IgD-negative memory B cell (primary cell): ENCODE data around the gene SHC1. TPM values are rescaled to one million over a fixed set of nuclear protein-coding genes. Genes with fewer than 3 reads are reported as not detected.

Experiments used
- H3K27ac Mint-ChIP-seq, 3 donors: one replicate each; pipeline ENCODE4 v1.8.0; 2020 to 2022; ENCODE audit warnings: mild to moderate bottlenecking in 3 of 3, mixed read lengths in 3 of 3, moderate library complexity in 1 of 3
- H3K27me3 Mint-ChIP-seq: one replicate; pipeline ENCODE4 v1.8.0; 2021; ENCODE audit warnings: mixed read lengths
- H3K36me3 Mint-ChIP-seq: one replicate; pipeline ENCODE4 v1.8.0; 2020; ENCODE audit warnings: mild to moderate bottlenecking, mixed read lengths
- H3K4me1 Mint-ChIP-seq, 3 donors: one replicate each; pipeline ENCODE4 v1.8.0; 2020 to 2022; ENCODE audit warnings: mixed read lengths in 3 of 3, mild to moderate bottlenecking in 1 of 3
- H3K4me3 Mint-ChIP-seq, 4 donors: one replicate each; pipeline ENCODE4 v1.8.0; 2020 to 2022; ENCODE audit warnings: mild to moderate bottlenecking in 4 of 4, mixed read lengths in 4 of 4, moderate library complexity in 3 of 4
- H3K9me3 Mint-ChIP-seq, 3 donors: one replicate each; pipeline ENCODE4 v1.8.0; 2020 to 2021; ENCODE audit warnings: mixed read lengths in 3 of 3, mild to moderate bottlenecking in 1 of 3
- polyA plus RNA-seq: library from polyadenylated mRNA; unstranded; fragments of 300-500 nt; fragmentation: Illumina TruSeq; gene quantifications from one replicate; pipeline ENCODE4 v1.2.3, GENCODE V29; 2021

The SHC1 gene
- polyA plus RNA-seq, 1 donor from 2014 or later, result 35.7 TPM

- Mint-ChIP-seq H3K9me3 (no peaks in the 10 kb centered on the region), H3K36me3 (peaks cover 6% of the 10 kb centered on the region), H3K4me1 (peaks cover 34 to 46% (median 37%) of the 10 kb centered on the region in 3 donors), H3K27me3 (no peaks in the 10 kb centered on the region), H3K27ac (no peak overlapping the region), H3K4me3 (peak overlapping the region in 1 of 4 donors; percentile 27)
Measured at GRCh38 chr1:155011437-155012025, 41.0 kb upstream of the SHC1 start.

GRCh38 chr1:155011004-155011416, 40.5 kb upstream of the SHC1 start:
- peak overlapping the region in 1 of 4 donors; percentile 27 for H3K4me3 Mint-ChIP-seq
- H3K27me3 Mint-ChIP-seq, result no peaks in the 10 kb centered on the region
- no peaks in the 10 kb centered on the region for H3K9me3 Mint-ChIP-seq
- H3K36me3 Mint-ChIP-seq, result peaks cover 6% of the 10 kb centered on the region
- no peak overlapping the region for H3K27ac Mint-ChIP-seq
- H3K4me1 Mint-ChIP-seq, result peaks cover 34 to 46% (median 38%) of the 10 kb centered on the region in 3 donors

GRCh38 chr1:155010211-155010918, 39.8 kb upstream of the SHC1 start:
- peaks cover 32 to 50% (median 37%) of the 10 kb centered on the region in 3 donors for H3K4me1 Mint-ChIP-seq
- H3K9me3 Mint-ChIP-seq, result no peaks in the 10 kb centered on the region
- H3K36me3 Mint-ChIP-seq, result peaks cover 6% of the 10 kb centered on the region
- peak overlapping the region in 3 of 4 donors; percentile 20 to 63 (median 36) for H3K4me3 Mint-ChIP-seq
- H3K27ac Mint-ChIP-seq, result peak overlapping the region; percentile 50 to 94 (median 59)
- no peaks in the 10 kb centered on the region for H3K27me3 Mint-ChIP-seq

GRCh38 chr1:155009742-155010141, 39.2 kb upstream of the SHC1 start:
- peak overlapping the region in 3 of 4 donors; percentile 20 to 63 (median 36) for H3K4me3 Mint-ChIP-seq
- peaks cover 6% of the 10 kb centered on the region for H3K36me3 Mint-ChIP-seq
- H3K9me3 Mint-ChIP-seq, result no peaks in the 10 kb centered on the region
- H3K27ac Mint-ChIP-seq, result peak overlapping the region in 2 of 3 donors; percentile 50 to 94
- H3K4me1 Mint-ChIP-seq, result peaks cover 34 to 53% (median 40%) of the 10 kb centered on the region in 3 donors
- H3K27me3 Mint-ChIP-seq, result no peaks in the 10 kb centered on the region

- Mint-ChIP-seq H3K27me3 (no peaks in the 10 kb centered on the region), H3K36me3 (peaks cover 8% of the 10 kb centered on the region), H3K4me3 (peak overlapping the region in 2 of 4 donors; percentile 33 to 41), H3K4me1 (peaks cover 38 to 54% (median 38%) of the 10 kb centered on the region in 3 donors), H3K9me3 (no peaks in the 10 kb centered on the region), H3K27ac (peak overlapping the region in 1 of 3 donors; percentile 94)
Measured at GRCh38 chr1:155009221-155009711, 38.7 kb upstream of the SHC1 start.

- Mint-ChIP-seq H3K4me3 (peak overlapping the region in 2 of 4 donors; percentile 63 to 65), H3K4me1 (peaks cover 32 to 48% (median 32%) of the 10 kb centered on the region in 3 donors), H3K36me3 (peaks cover 8% of the 10 kb centered on the region), H3K27me3 (no peaks in the 10 kb centered on the region), H3K9me3 (no peaks in the 10 kb centered on the region), H3K27ac (peak overlapping the region in 1 of 3 donors; percentile 10)
Measured at GRCh38 chr1:155008015-155008941, 37.7 kb upstream of the SHC1 start.

GRCh38 chr1:155007251-155007828, 36.8 kb upstream of the SHC1 start:
- peak overlapping the region in 2 of 4 donors; percentile 38 to 47 for H3K4me3 Mint-ChIP-seq
- peaks cover 23 to 40% (median 31%) of the 10 kb centered on the region in 3 donors for H3K4me1 Mint-ChIP-seq
- H3K9me3 Mint-ChIP-seq, result no peaks in the 10 kb centered on the region
- H3K27ac Mint-ChIP-seq, result peak overlapping the region in 1 of 3 donors; percentile 80
- no peaks in the 10 kb centered on the region for H3K27me3 Mint-ChIP-seq
- H3K36me3 Mint-ChIP-seq, result peaks cover 8% of the 10 kb centered on the region

GRCh38 chr1:155006601-155007101, 36.1 kb upstream of the SHC1 start:
- peak overlapping the region; percentile 38 to 94 (median 68) for H3K4me3 Mint-ChIP-seq
- H3K36me3 Mint-ChIP-seq, result peaks cover 8% of the 10 kb centered on the region
- H3K4me1 Mint-ChIP-seq, result peaks cover 22 to 37% (median 31%) of the 10 kb centered on the region in 3 donors
- no peaks in the 10 kb centered on the region for H3K9me3 Mint-ChIP-seq
- H3K27ac Mint-ChIP-seq, result peak overlapping the region; percentile 80 to 95 (median 89)
- no peaks in the 10 kb centered on the region for H3K27me3 Mint-ChIP-seq

- no peaks in the 10 kb centered on the region for H3K9me3 Mint-ChIP-seq
- H3K27ac Mint-ChIP-seq, result peak overlapping the region; percentile 80 to 94 (median 93)
- H3K27me3 Mint-ChIP-seq, result no peaks in the 10 kb centered on the region
- H3K4me1 Mint-ChIP-seq, result peaks cover 22 to 34% (median 31%) of the 10 kb centered on the region in 3 donors
- peak overlapping the region; percentile 91 to 99 (median 96) for H3K4me3 Mint-ChIP-seq
- H3K36me3 Mint-ChIP-seq, result peaks cover 8% of the 10 kb centered on the region
Measured at GRCh38 chr1:155005076-155006011, 34.8 kb upstream of the SHC1 start.

- Mint-ChIP-seq H3K27ac (peak overlapping the region; percentile 80 to 94 (median 90)), H3K4me3 (peak overlapping the region; percentile 91 to 99 (median 96))
Measured at GRCh38 chr1:155004352-155005075, 34.0 kb upstream of the SHC1 start.

GRCh38 chr1:155003766-155004351, 33.3 kb upstream of the SHC1 start:
- H3K27me3 Mint-ChIP-seq, result no peaks in the 10 kb centered on the region
- H3K27ac Mint-ChIP-seq, result peak overlapping the region; percentile 82 to 94 (median 93)
- peaks cover 2% of the 10 kb centered on the region for H3K36me3 Mint-ChIP-seq
- peak overlapping the region; percentile 91 to 99 (median 96) for H3K4me3 Mint-ChIP-seq
- H3K9me3 Mint-ChIP-seq, result no peaks in the 10 kb centered on the region
- peaks cover 27 to 32% (median 29%) of the 10 kb centered on the region in 3 donors for H3K4me1 Mint-ChIP-seq

More at GRCh38 chr1:155004352-155005075, 34.0 kb upstream of the SHC1 start:
- Mint-ChIP-seq H3K36me3 (peaks cover 3% of the 10 kb centered on the region), H3K9me3 (no peaks in the 10 kb centered on the region), H3K27me3 (no peaks in the 10 kb centered on the region), H3K4me1 (peaks cover 25 to 31% (median 26%) of the 10 kb centered on the region in 3 donors)

DNA sequence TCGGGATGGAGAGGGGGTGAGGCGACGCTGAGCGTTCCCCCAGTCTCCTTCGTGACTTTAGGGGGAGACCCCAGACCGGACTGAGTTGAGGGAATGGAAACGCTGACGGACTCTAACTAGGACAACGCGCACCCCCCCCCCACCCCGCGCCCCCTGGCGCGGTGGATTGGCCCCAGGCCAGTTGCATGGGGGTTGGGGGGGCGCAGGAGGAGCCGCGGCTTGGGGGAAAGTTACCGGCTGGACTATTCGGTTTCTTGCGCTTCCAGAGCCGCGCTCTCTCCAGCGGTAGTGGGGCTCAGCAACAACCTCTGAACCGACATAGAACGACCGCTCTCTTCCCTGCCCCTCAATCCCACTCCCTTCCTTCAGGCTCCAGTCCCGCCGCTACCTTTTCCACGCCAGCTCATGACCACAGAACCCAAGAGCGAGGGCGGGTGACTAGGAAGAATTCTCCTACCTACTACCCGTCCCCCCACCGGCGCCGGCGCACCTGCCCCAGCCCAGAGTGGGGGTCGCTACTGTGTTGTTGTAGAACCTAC, 32.7 kb upstream of the SHC1 start:
- Mint-ChIP-seq H3K4me3 (peak overlapping the region; percentile 91 to 99 (median 96)), H3K27ac (peak overlapping the region; percentile 82 to 94 (median 93)), H3K27me3 (no peaks in the 10 kb centered on the region), H3K9me3 (no peaks in the 10 kb centered on the region), H3K36me3 (peaks cover 2% of the 10 kb centered on the region), H3K4me1 (peaks cover 28 to 32% (median 31%) of the 10 kb centered on the region in 3 donors)
